SK-N-SH (cell line): Measurements from ENCODE around the gene TPRX1.

ENCODE experiments used
- CTCF ChIP-seq: fragments of 200-600 bp; sonication (generic); IDR thresholded peaks from 2 replicates; pipeline ENCODE4 v1.6.1; 2017; ENCODE audit warnings: antibody characterized with exemption, mild to moderate bottlenecking, moderate library complexity
- FOXM1 ChIP-seq: IDR thresholded peaks from 2 replicates; pipeline ENCODE4 v1.4.0; 2012; ENCODE audit warnings: low read depth, mild to moderate bottlenecking
- GABPA ChIP-seq: IDR thresholded peaks from 2 replicates; pipeline ENCODE4 v1.4.0; 2012; ENCODE audit warnings: low read depth, mild to moderate bottlenecking
- JUND ChIP-seq: IDR thresholded peaks from 2 replicates; pipeline ENCODE4 v1.4.0; 2012
- MXI1 ChIP-seq: IDR thresholded peaks from 2 replicates; pipeline ENCODE4 v1.6.1; 2012; ENCODE audit warnings: mild to moderate bottlenecking, low read depth, low read length, improper control_type of control experiment
- PBX3 ChIP-seq: IDR thresholded peaks from 2 replicates; pipeline ENCODE4; 2012
- POLR2AphosphoS5 ChIP-seq: IDR thresholded peaks from 2 replicates; pipeline ENCODE4 v1.6.1; 2012; ENCODE audit warnings: low read depth, low read length
- REST ChIP-seq: IDR thresholded peaks from 2 replicates; pipeline ENCODE4 v1.6.1; 2012; ENCODE audit warnings: mild to moderate bottlenecking, low read depth, low read length, moderate library complexity
- SMC3 ChIP-seq: IDR thresholded peaks from 2 replicates; pipeline ENCODE4 v1.6.1; 2012; ENCODE audit warnings: low read depth, low read length, improper control_type of control experiment
- TCF12 ChIP-seq: IDR thresholded peaks from 2 replicates; pipeline ENCODE4 v1.4.0; 2012
- USF2 ChIP-seq: fragments of 150-350 bp; IDR thresholded peaks from 2 replicates; pipeline ENCODE4 v1.6.1; 2017; ENCODE audit warnings: antibody characterized with exemption, low read length, low read depth, borderline replicate concordance
- YY1 ChIP-seq: IDR thresholded peaks from 2 replicates; pipeline ENCODE4 v1.4.0; 2012; ENCODE audit warnings: low read depth, mild to moderate bottlenecking

- TF ChIP-seq MXI1 = no peak
- TF ChIP-seq JUND = no peak
- no peak for TF ChIP-seq CTCF
- TF ChIP-seq REST = no peak
- TF ChIP-seq USF2 = no peak
- TF ChIP-seq SMC3 = no peak
- TF ChIP-seq YY1 = no peak
- TF ChIP-seq POLR2AphosphoS5 = no peak
- no peak for TF ChIP-seq GABPA
- no peak for TF ChIP-seq PBX3
- no peak for TF ChIP-seq TCF12
- no peak for TF ChIP-seq FOXM1
Observed at GRCh38 chr19:47755762-47756626, 48.4 kb downstream of the TPRX1 start.
